Naive thymus-derived CD8-positive, alpha-beta T cell (primary cell): ENCODE results near the gene SYNGR1. TPM values are rescaled to one million over a fixed set of nuclear protein-coding genes. Genes with fewer than 3 reads are reported as not detected.

Experiments used
- ATAC-seq, 2 donors: fragments of 150-1000 bp; cut with Tn5 transposase in 1 of 2; sonication (Bioruptor Pico), chemical (Tn5 transposase) in 1 of 2; 1 replicate in 1 of 2; 2 replicates in 1 of 2; pipeline ENCODE4 v1.10.0; 2021; ENCODE audit warnings: mild to moderate bottlenecking in 2 of 2, moderate library complexity in 2 of 2
- POLR2A ChIA-PET: fragments of 350-600 bp; sonication (Branson Sonifier 250); formaldehyde crosslinking; loops from one replicate; lab custom pipeline; 2021; ENCODE audit warnings: antibody characterized with exemption; lab: Charles Lee
- DNase-seq, 10 donors: peaks; one replicate each; pipeline versions ENCODE4 v3.0.0 to v3.0.0-alpha.2; 2020 to 2022
- H3K27ac Mint-ChIP-seq, 10 donors: one replicate each; pipeline ENCODE4 v1.8.0; 2020 to 2022; ENCODE audit warnings: mild to moderate bottlenecking in 10 of 10, mixed read lengths in 10 of 10, moderate library complexity in 4 of 10, inconsistent platforms in 1 of 10
- H3K27me3 Mint-ChIP-seq, 5 donors: one replicate each; pipeline ENCODE4 v1.8.0; 2021 to 2022; ENCODE audit warnings: mixed read lengths in 5 of 5
- H3K36me3 Mint-ChIP-seq, 3 donors: one replicate each; pipeline ENCODE4 v1.8.0; 2020 to 2022; ENCODE audit warnings: mixed read lengths in 3 of 3, mild to moderate bottlenecking in 2 of 3, inconsistent platforms in 1 of 3
- H3K4me1 Mint-ChIP-seq, 4 donors: one replicate each; pipeline ENCODE4 v1.8.0; 2021 to 2022; ENCODE audit warnings: mixed read lengths in 4 of 4
- H3K4me3 Mint-ChIP-seq, 10 donors: one replicate each; pipeline ENCODE4 v1.8.0; 2020 to 2022; ENCODE audit warnings: mild to moderate bottlenecking in 10 of 10, mixed read lengths in 10 of 10, moderate library complexity in 6 of 10, inconsistent platforms in 1 of 10
- H3K9me3 Mint-ChIP-seq, 9 donors: one replicate each; pipeline ENCODE4 v1.8.0; 2020 to 2022; ENCODE audit warnings: mixed read lengths in 9 of 9, mild to moderate bottlenecking in 3 of 9, inconsistent platforms in 1 of 9, moderate library complexity in 1 of 9
- polyA plus RNA-seq, 3 donors: library from polyadenylated mRNA; unstranded; fragments of 300-500 nt; fragmentation: Illumina TruSeq; gene quantifications; one replicate each; pipeline ENCODE4 v1.2.3, GENCODE V29; 2021
- total RNA-seq, 8 experiments: library from RNA in 2 of 8; stranded (reverse) in 2 of 8; gene quantifications; one replicate each; pipeline ENCODE4 v1.2.3 and lab custom pipeline; 2021 to 2026

Gene SYNGR1
- total and polyA plus RNA-seq, 5 experiments from 2014 or later, result 10.0 to 14.8 (median 11.4) TPM

DNA sequence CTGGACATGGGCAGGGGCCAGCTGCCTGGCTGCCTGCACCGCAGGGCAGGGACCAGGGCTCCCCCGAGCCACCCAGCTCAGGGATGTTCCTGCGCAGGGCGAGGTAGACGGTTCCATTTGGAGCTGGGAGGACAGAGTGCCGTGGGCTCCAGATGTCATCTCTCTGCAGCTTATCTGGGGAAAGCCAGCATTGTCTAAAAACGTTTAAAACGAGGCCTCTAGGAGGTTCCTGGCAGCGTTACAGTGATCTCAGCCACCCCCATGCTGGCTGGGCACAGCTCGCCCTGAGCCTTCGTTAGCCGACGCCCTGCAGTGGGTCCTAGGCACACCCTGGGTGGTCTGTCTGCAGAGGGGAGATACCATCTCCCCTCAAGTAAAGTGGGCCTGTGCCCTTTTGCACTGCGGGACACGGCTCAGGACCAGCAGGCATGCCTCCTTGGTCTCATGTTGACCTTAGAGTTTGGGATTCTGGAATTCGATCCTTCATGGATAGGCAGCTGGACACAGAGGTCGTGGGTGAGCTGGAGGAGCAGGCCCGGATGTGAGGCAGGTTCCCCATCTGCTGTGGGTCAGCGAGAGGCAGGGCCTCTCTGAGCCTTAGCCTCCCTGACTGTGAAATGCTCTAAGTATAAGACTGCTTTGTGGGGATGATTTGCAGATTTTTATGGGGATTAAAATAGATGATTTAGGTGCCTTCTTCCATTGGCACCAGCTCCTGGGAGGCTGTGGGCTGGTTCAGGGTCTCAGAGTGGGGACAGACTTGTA, 14.1 kb downstream of the SYNGR1 start:
- H3K4me3 Mint-ChIP-seq, result no peak overlapping the region
- POLR2A ChIA-PET, result interaction anchor here (0.9 kb wide), 1 partner anchor 20 kb away, joined by 4 read pairs; no protein-coding TSS in a partner anchor
- H3K27me3 Mint-ChIP-seq, result no peaks in the 10 kb centered on the region
- ATAC-seq (no peak), DNase-seq (no peak)
- H3K27ac Mint-ChIP-seq, result peak overlapping the region in 2 of 10 donors; percentile 5 to 23
- no peaks in the 10 kb centered on the region for H3K9me3 Mint-ChIP-seq
- H3K4me1 Mint-ChIP-seq, result peaks cover 11 to 24% (median 13%) of the 10 kb centered on the region in 4 donors
- no peaks in the 10 kb centered on the region for H3K36me3 Mint-ChIP-seq

DNA sequence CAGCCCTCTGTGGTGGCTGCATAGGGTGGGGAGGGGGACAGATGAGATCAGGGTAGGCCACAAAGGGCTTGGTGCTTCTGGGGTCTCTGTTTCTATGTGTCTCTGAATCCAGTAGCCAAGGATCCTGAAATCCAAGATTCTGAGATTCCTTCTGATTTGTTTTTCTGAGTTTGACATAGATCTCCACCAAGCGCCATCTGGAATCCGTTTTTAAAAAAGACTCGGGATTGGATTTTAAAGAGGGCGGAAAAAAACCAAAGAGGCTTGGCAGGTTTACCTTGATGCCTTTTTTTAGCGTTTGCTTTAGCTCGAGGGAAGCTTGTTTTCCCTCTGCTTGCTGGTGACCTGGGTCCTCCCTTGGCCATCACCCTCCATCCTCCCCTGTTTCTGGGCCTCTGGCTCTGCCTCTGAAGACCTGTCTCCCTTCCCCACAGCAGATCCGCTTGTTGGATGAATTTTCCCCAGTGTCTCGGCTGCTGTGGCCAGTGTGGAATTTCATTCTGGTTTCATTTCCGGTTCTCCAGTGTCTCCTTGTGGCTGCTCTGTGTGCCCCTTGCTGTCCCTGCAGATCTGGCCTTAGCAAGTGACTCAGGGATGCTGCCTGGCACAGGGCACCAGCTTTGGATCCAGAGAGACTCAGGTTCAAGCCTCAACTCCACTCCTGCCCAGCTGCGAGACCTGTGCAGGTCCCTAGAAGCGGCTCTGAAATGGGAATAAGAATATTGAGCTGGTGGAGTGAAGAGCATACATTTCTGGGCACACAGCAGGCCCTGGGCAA, 15.1 kb downstream of the SYNGR1 start:
- peak overlapping the region in 1 of 10 donors; percentile 53 for H3K27ac Mint-ChIP-seq
- no peak overlapping the region for H3K4me3 Mint-ChIP-seq
- no peaks in the 10 kb centered on the region for H3K36me3 Mint-ChIP-seq
- H3K9me3 Mint-ChIP-seq, result no peaks in the 10 kb centered on the region
- no peaks in the 10 kb centered on the region for H3K27me3 Mint-ChIP-seq
- ATAC-seq, result no peak
- no peak for DNase-seq
- peaks cover 10 to 24% (median 14%) of the 10 kb centered on the region in 4 donors for H3K4me1 Mint-ChIP-seq
- POLR2A ChIA-PET, result no interaction called here

DNA sequence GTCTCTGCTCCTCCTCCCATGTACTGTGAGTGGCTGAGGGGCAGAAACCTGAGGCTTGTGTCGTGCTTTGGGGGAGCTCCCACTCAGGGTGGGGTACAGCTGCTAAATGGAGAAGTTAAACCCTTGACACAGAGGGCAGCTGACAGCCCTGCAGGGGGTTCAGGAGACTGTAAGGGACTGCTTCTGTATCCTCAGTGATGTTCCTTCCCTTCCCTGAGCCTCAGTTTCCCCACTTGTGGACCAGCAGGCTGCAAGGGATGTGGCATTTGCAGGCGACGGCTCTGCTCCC, 15.6 kb downstream of the SYNGR1 start:
- peak overlapping the region in 3 of 10 donors; percentile 53 to 56 (median 55) for H3K27ac Mint-ChIP-seq

DNA sequence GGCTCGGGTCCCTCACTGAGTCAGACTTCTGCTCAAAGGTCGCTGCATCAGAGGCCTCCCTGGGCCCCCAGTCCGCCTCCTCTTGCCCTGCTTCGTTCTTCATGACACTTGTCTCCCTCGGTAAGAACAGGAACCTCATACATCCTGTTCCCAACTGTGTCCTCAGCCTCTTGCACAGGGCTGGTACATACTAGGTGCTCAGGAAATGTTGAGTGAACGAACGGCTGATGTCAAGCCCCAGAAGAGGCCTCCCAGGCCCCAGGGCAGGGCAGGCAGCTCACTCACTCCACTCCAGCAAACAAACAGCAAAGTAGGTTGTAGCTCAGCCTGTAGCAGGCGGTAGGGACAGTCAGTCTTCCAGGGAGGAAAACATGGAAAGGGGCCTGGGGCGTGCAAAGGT, 17.2 kb downstream of the SYNGR1 start:
- Mint-ChIP-seq H3K36me3 (no peaks in the 10 kb centered on the region), H3K9me3 (peaks cover 0 to 3% (median 0%) of the 10 kb centered on the region in 9 donors), H3K4me1 (peaks cover 8 to 24% (median 14%) of the 10 kb centered on the region in 4 donors), H3K4me3 (no peak overlapping the region), H3K27me3 (no peaks in the 10 kb centered on the region), H3K27ac (peak overlapping the region in 1 of 10 donors; percentile 85)
- POLR2A ChIA-PET, result interaction anchor here (0.6 kb wide), 1 partner anchor 218 kb away, joined by 4 read pairs; no protein-coding TSS in a partner anchor
- DNase-seq, result no peak
- ATAC-seq, result no peak

More for the DNA sequence above, 15.6 kb downstream of the SYNGR1 start:
- no peaks in the 10 kb centered on the region for H3K36me3 Mint-ChIP-seq
- H3K4me1 Mint-ChIP-seq, result peaks cover 8 to 24% (median 14%) of the 10 kb centered on the region in 4 donors
- no peak overlapping the region for H3K4me3 Mint-ChIP-seq
- ATAC-seq (no peak), DNase-seq (no peak)
- POLR2A ChIA-PET, result no interaction called here
- no peaks in the 10 kb centered on the region for H3K27me3 Mint-ChIP-seq
- H3K9me3 Mint-ChIP-seq, result no peaks in the 10 kb centered on the region

DNA sequence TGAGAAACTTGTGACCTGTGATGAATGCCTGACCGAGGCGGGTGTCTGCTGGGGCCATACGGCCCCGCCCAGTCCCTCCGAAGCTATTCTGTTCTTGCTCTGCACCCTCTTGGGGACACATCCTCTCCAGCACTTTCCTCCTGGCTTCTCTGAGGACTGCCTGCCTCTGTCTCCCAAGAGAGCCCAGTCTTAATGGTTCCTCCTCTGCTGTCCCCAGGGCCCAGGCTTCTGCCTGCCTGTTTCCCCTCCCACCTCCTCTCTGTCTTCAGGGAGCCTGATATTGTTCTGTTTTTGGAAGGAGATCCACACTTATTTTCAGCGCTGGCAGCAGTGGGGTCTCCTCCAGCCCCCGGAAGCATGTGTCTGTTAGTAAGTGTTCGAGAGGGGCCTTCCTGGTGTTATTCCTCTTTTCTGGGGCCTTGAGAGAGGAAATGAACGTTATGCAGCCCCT, 18.7 kb downstream of the SYNGR1 start:
- Mint-ChIP-seq H3K27ac (peak overlapping the region in 4 of 10 donors; percentile 15 to 53 (median 28)), H3K4me3 (no peak overlapping the region), H3K36me3 (peaks cover 0 to 2% (median 0%) of the 10 kb centered on the region in 3 donors), H3K27me3 (no peaks in the 10 kb centered on the region), H3K9me3 (peaks cover 0 to 3% (median 0%) of the 10 kb centered on the region in 9 donors), H3K4me1 (peaks cover 8 to 24% (median 13%) of the 10 kb centered on the region in 4 donors)
- DNase-seq, result no peak
- no peak for ATAC-seq
- POLR2A ChIA-PET, result no interaction called here

DNA sequence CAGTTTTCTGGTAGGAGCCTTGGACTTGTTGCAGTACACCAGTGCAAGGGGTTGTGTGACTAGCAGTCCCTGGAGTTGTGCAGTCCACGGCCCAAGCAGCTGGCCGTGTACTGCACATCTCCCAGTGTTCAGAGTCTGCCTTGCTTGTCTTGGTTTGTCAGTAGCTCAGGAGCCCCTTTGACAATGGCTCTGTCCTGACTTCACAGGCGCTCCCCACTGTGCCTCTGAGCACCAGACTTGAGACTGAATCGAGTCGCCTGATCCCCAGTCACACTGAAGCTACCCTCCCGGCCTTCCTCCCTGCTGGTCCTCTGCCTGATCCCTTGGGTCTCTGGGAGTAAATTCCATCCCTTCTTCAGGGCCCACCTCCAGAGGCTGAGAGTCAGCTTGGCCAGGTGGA, 19.4 kb downstream of the SYNGR1 start:
- POLR2A ChIA-PET, result no interaction called here
- H3K9me3 Mint-ChIP-seq, result peaks cover 0 to 3% (median 0%) of the 10 kb centered on the region in 9 donors
- H3K27me3 Mint-ChIP-seq, result no peaks in the 10 kb centered on the region
- peaks cover 0 to 2% (median 0%) of the 10 kb centered on the region in 3 donors for H3K36me3 Mint-ChIP-seq
- peaks cover 8 to 23% (median 12%) of the 10 kb centered on the region in 4 donors for H3K4me1 Mint-ChIP-seq
- no peak for DNase-seq
- ATAC-seq, result no peak
- no peak overlapping the region for H3K4me3 Mint-ChIP-seq
- H3K27ac Mint-ChIP-seq, result peak overlapping the region in 2 of 10 donors; percentile 53 to 59

DNA sequence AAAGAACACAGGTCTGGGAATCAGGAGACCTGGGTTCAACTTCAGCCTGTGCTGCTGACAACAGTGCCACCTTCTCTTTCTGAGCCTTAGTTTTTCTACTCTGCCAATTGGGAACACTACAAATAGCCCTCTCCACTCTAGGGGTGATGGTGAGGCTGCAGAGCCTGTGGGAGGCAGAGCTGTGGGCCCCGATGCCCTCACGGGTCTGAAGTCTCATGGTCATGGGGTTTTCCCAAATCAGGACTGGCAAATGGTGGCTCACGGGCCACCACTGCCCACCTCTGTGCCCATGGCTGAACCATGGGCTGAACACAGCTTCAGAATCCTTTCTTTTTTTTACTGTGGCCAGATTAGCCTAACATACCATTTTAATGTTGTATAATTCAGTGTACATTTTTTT, 19.8 kb downstream of the SYNGR1 start:
- Mint-ChIP-seq H3K27ac (peak overlapping the region in 3 of 10 donors; percentile 24 to 59 (median 36)), H3K4me1 (peaks cover 8 to 20% (median 11%) of the 10 kb centered on the region in 4 donors), H3K4me3 (no peak overlapping the region), H3K27me3 (no peaks in the 10 kb centered on the region), H3K36me3 (peaks cover 0 to 2% (median 0%) of the 10 kb centered on the region in 3 donors), H3K9me3 (peaks cover 0 to 3% (median 0%) of the 10 kb centered on the region in 9 donors)
- DNase-seq (no peak), ATAC-seq (no peak)
- POLR2A ChIA-PET, result interaction anchor here (0.6 kb wide), 1 partner anchor 10 kb away, joined by 3 read pairs; no protein-coding TSS in a partner anchor

DNA sequence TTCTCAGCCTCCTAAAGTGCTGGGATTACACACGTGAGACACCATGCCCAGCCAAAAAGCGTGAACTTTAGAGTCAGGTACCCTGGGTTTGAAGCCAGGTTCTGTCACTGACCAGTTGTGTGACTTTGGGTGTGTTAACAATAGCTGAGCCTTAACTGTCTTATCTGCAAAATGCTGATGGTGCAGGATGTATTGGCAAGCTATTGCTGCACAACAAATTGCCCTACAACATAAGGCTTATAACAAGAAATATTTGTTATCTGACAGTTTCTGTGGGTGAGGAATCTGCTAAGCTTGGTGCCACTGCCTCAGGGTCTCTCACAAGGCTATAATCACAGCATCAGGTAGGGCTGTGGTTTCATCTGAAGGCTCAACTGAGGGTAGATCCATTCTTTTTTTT, 21.9 kb downstream of the SYNGR1 start:
- Mint-ChIP-seq H3K36me3 (peaks cover 0 to 4% (median 0%) of the 10 kb centered on the region in 3 donors), H3K4me3 (no peak overlapping the region), H3K4me1 (peaks cover 5 to 16% (median 10%) of the 10 kb centered on the region in 4 donors), H3K9me3 (peaks cover 0 to 3% (median 0%) of the 10 kb centered on the region in 9 donors), H3K27me3 (no peaks in the 10 kb centered on the region), H3K27ac (no peak overlapping the region)
- ATAC-seq (no peak), DNase-seq (no peak)
- POLR2A ChIA-PET, result interaction anchor here (0.7 to 1.3 kb wide), 3 partner anchors 16 to 1413 kb away, joined by 4 to 9 read pairs (median 5); no protein-coding TSS in a partner anchor

DNA sequence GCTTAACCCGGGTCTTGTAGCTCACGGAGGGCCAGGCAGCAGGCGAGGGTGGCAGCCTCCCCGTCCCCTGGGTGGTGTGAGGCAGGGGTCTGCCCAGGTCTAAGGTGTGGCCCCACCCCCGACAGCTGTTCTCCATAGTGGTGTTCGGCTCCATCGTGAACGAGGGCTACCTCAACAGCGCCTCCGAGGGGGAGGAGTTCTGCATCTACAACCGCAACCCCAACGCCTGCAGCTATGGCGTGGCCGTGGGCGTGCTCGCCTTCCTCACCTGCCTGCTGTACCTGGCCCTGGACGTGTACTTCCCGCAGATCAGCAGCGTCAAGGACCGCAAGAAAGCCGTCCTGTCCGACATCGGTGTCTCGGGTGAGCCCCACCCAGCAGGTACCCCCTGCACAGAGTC, 24.4 kb downstream of the SYNGR1 start:
- no peak overlapping the region for H3K4me3 Mint-ChIP-seq
- POLR2A ChIA-PET, result interaction anchor here (0.5 kb wide), 1 partner anchor 333 kb away, joined by 3 read pairs; no protein-coding TSS in a partner anchor

DNA sequence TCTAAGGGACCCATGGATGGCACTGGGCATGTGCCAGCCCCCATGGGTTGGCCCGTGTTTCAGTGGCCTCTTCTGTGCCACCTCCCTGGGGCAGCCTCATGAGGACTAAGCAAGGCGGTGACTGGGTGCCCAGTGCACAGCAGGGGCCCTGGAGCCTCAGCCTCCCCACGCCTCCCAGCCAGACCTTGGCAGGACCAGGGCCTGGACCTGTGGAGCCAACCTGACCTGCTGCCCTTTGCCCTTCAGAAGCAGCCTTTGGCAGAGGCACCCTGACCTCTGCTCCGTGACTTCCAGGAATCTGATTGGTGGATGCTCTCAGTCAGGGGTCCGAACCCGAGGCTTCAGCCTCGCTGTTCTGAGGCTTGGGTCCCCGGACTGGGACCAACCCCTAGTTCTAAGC, 25.0 kb downstream of the SYNGR1 start:
- H3K27ac Mint-ChIP-seq, result no peak overlapping the region
- peaks cover 0 to 4% (median 0%) of the 10 kb centered on the region in 3 donors for H3K36me3 Mint-ChIP-seq
- no peaks in the 10 kb centered on the region for H3K4me1 Mint-ChIP-seq
- POLR2A ChIA-PET, result no interaction called here
- peaks cover 0 to 3% (median 0%) of the 10 kb centered on the region in 9 donors for H3K9me3 Mint-ChIP-seq
- DNase-seq (no peak), ATAC-seq (no peak)
- H3K27me3 Mint-ChIP-seq, result no peaks in the 10 kb centered on the region
- no peak overlapping the region for H3K4me3 Mint-ChIP-seq

More for the DNA sequence above, 24.4 kb downstream of the SYNGR1 start:
- Mint-ChIP-seq H3K27me3 (no peaks in the 10 kb centered on the region), H3K36me3 (peaks cover 0 to 4% (median 0%) of the 10 kb centered on the region in 3 donors), H3K9me3 (peaks cover 0 to 3% (median 0%) of the 10 kb centered on the region in 9 donors), H3K27ac (no peak overlapping the region), H3K4me1 (peaks cover 0 to 1% (median 0%) of the 10 kb centered on the region in 4 donors)
- DNase-seq (no peak), ATAC-seq (no peak)

DNA sequence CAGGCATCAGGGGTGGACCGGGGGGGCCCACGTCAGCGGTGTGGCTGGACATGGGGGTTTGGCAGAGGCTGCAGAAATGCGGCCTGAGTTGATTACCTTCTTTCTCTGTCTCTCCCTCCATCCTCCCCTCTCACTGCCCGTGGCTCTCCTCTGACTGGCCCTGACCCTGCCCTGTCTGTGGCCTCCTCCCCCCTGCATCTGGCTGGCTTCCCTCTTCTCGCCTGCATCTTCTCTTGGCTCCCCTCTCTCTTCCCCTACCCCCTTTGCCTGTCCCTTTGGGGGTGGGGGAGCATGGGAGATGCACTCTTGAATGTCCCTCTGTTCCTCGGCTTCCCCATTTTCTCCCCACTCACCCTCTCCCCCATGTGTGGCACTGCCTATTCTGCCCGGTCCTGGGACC, 25.9 kb downstream of the SYNGR1 start:
- no peak overlapping the region for H3K4me3 Mint-ChIP-seq
- POLR2A ChIA-PET, result no interaction called here
- H3K27ac Mint-ChIP-seq, result no peak overlapping the region
- peaks cover 0 to 3% (median 0%) of the 10 kb centered on the region in 9 donors for H3K9me3 Mint-ChIP-seq
- peaks cover 0 to 4% (median 0%) of the 10 kb centered on the region in 3 donors for H3K36me3 Mint-ChIP-seq
- DNase-seq, result no peak
- no peaks in the 10 kb centered on the region for H3K27me3 Mint-ChIP-seq
- H3K4me1 Mint-ChIP-seq, result no peaks in the 10 kb centered on the region
- ATAC-seq, result no peak
